AG09319 (cell line): ENCODE results near the gene GPS2.

Experiments used
- DNase-seq: peaks from one replicate; pipeline ENCODE4 v3.0.0-alpha.2; 2010; ENCODE audit warnings: low read depth; ENCODE audit errors: extremely low read depth
- CTCF ChIP-seq: IDR thresholded peaks from 2 replicates; pipeline ENCODE4 v1.5.1; 2011; ENCODE audit warnings: low read depth, mild to moderate bottlenecking, inconsistent platforms, low read length, moderate library complexity

GPS2 gene

GRCh38 chr17:7313088-7313889 is 1.9 kb downstream of the GPS2 start:
- TF ChIP-seq CTCF, result no peak
- no peak for DNase-seq

- DNase-seq, result no peak
- no peak for TF ChIP-seq CTCF
These were observed 2.6 kb downstream of the GPS2 start for GRCh38 chr17:7312432-7313087.

- no peak for TF ChIP-seq CTCF
- no peak for DNase-seq
These were observed 4.0 kb downstream of the GPS2 start for GRCh38 chr17:7311110-7311705.

GRCh38 chr17:7309628-7310027 is 5.5 kb downstream of the GPS2 start:
- no peak for DNase-seq
- no peak for TF ChIP-seq CTCF

GRCh38 chr17:7308625-7309433 is 6.3 kb downstream of the GPS2 start:
- no peak for TF ChIP-seq CTCF
- DNase-seq, result no peak

GRCh38 chr17:7307686-7308624 is 7.2 kb downstream of the GPS2 start:
- TF ChIP-seq CTCF, result no peak
- DNase-seq, result no peak
